Type B pancreatic cell (in vitro differentiated cells): ENCODE measurements around the gene SERPINC1. TPM values are rescaled to one million over a fixed set of nuclear protein-coding genes. Genes with fewer than 3 reads are reported as not detected.
A peak's percentile ranks its signal among the peaks of the same experiment; 100 is the strongest.

Experiments used
- DNase-seq: peaks from one replicate; pipeline ENCODE4 v3.0.0; 2021; ENCODE audit warnings: mixed read lengths; ENCODE audit not compliant: unreplicated experiment; ENCODE audit errors: extremely low spot score
- H3K27ac Mint-ChIP-seq: 2 replicates; pipeline ENCODE4 v1.8.0; 2021; ENCODE audit warnings: mild to moderate bottlenecking, mixed read lengths
- H3K27me3 Mint-ChIP-seq: 2 replicates; pipeline ENCODE4 v1.8.0; 2021; ENCODE audit warnings: mixed read lengths
- H3K36me3 Mint-ChIP-seq: 2 replicates; pipeline ENCODE4 v1.8.0; 2021; ENCODE audit warnings: mixed read lengths
- H3K4me1 Mint-ChIP-seq: one replicate; pipeline ENCODE4 v1.8.0; 2021; ENCODE audit warnings: mixed read lengths; ENCODE audit not compliant: unreplicated experiment
- H3K4me3 Mint-ChIP-seq: 2 replicates; pipeline ENCODE4 v1.8.0; 2021; ENCODE audit warnings: mild to moderate bottlenecking, mixed read lengths
- H3K9me3 Mint-ChIP-seq: 2 replicates; pipeline ENCODE4 v1.8.0; 2021; ENCODE audit warnings: mixed read lengths
- total RNA-seq: library from RNA; stranded (reverse); gene quantifications from 2 replicates; pipeline ENCODE4 v1.2.1, GENCODE V29; 2021; ENCODE audit warnings: low replicate concordance
- TF ChIP-seq, protein P1 (sequence below): fragments of 200-600 bp; sonication (generic); conservative IDR thresholded peaks from 2 replicates; pipeline ENCODE4 v1.5.0; 2021; ENCODE audit warnings: antibody characterized with exemption, mild to moderate bottlenecking

The SERPINC1 gene
- total RNA-seq, 1 donor from 2014 or later: not detected

DNA sequence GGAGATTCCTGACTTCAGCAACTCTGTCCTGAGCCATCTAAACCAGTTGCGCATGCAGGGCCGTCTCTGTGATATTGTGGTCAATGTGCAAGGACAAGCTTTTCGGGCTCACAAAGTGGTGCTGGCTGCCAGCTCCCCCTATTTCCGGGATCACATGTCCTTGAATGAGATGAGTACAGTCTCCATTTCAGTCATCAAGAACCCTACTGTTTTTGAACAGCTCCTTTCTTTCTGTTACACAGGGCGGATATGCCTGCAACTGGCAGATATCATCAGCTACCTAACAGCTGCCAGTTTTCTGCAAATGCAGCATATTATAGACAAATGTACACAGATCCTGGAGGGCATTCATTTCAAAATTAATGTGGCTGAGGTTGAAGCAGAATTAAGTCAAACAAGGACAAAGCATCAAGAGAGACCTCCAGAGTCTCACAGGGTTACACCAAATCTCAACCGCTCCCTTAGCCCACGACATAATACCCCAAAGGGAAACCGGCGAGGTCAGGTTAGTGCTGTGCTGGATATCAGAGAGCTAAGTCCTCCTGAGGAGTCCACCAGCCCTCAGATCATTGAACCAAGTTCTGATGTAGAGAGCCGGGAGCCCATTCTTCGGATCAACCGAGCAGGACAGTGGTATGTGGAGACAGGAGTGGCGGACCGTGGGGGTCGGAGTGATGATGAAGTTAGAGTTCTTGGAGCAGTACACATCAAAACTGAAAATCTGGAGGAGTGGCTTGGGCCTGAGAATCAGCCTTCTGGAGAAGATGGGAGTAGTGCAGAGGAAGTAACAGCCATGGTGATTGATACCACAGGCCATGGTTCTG, 46.7 kb downstream of the SERPINC1 start:
- Mint-ChIP-seq H3K27me3 (peaks cover 4% of the 10 kb centered on the region), H3K9me3 (no peaks in the 10 kb centered on the region), H3K4me3 (no peak overlapping the region), H3K36me3 (peaks cover 33% of the 10 kb centered on the region), H3K4me1 (peaks cover 30% of the 10 kb centered on the region), H3K27ac (no peak overlapping the region)
- no peak for DNase-seq
- TF ChIP-seq, protein P1, sequence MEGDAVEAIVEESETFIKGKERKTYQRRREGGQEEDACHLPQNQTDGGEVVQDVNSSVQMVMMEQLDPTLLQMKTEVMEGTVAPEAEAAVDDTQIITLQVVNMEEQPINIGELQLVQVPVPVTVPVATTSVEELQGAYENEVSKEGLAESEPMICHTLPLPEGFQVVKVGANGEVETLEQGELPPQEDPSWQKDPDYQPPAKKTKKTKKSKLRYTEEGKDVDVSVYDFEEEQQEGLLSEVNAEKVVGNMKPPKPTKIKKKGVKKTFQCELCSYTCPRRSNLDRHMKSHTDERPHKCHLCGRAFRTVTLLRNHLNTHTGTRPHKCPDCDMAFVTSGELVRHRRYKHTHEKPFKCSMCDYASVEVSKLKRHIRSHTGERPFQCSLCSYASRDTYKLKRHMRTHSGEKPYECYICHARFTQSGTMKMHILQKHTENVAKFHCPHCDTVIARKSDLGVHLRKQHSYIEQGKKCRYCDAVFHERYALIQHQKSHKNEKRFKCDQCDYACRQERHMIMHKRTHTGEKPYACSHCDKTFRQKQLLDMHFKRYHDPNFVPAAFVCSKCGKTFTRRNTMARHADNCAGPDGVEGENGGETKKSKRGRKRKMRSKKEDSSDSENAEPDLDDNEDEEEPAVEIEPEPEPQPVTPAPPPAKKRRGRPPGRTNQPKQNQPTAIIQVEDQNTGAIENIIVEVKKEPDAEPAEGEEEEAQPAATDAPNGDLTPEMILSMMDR: no peak

DNA sequence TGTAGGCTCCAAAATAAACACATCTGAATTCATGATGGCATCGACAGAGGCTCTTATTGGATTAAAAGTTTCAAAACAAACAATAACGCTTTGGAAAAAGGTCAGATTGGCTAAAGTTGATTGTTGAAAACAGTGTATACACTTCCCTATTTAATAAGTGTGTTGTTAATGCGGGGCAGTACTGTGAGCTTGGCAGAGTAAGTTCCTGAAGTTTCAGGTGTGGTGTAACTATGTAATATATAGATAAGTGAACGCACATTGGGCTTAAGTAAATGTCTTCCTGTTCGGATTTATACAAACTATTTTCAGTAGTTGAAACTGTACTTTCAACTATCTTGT, 48.1 kb downstream of the SERPINC1 start:
- Mint-ChIP-seq H3K27me3 (peaks cover 4% of the 10 kb centered on the region), H3K9me3 (no peaks in the 10 kb centered on the region), H3K4me1 (peaks cover 33% of the 10 kb centered on the region), H3K36me3 (peaks cover 45% of the 10 kb centered on the region), H3K4me3 (peak overlapping the region; percentile 100), H3K27ac (peak overlapping the region; percentile 99)
- DNase-seq: no peak
- TF ChIP-seq, protein P1: no peak

DNA sequence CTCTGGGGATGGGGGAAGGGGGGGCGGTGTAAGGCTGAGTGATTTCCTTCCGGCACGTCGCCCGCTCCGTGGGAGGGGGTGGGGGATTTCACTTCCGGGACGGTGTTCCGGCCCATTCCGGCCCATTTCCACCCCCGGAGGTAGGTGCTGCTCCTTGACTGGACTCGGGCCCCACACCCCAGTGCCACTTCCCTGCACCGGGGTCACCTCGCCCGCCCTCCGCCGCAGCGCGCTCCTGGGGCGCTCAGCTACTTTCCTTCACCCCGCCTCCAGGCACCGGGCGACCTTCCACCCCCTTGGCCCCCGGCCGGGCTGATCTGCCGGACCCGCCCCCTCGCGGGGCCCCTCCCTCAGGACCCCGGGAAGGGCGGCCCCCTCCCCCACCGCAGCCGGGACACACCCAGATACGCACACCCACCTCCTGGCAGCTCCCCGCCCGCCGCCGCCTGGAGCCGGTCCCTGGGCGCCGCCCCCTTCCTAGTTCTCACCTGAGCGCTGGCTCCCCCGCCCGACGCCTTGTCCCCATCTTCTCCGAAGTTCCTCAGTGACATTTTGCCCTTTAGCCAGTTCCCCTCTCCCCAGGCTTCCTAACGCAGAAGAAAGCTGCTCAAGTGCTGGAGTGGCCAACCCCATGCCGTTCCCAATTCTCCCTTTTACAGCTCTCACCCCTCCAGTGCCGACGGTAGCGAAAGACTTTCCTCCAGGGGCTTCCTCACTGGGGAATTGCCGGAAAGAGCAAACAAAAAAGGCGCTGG, 48.7 kb downstream of the SERPINC1 start, which contains the start of gene ZBTB37:
ZBTB37 (plus strand) TSS at position 115 of the 755 bp plus-strand sequence. CDS start 1,846 bp downstream, outside the sequence.
- Mint-ChIP-seq H3K27ac (peak within 1 kb of the TSS; percentile 99), H3K4me1 (peaks cover 32% of the 10 kb centered on the region), H3K4me3 (peak within 1 kb of the TSS; percentile 100), H3K36me3 (peaks cover 49% of the 10 kb centered on the region), H3K27me3 (peaks cover 4% of the 10 kb centered on the region), H3K9me3 (no peaks in the 10 kb centered on the region)
- TF ChIP-seq, protein P1: no peak
- DNase-seq: peak; percentile 94

- peak; percentile 97 for DNase-seq
- Mint-ChIP-seq H3K27me3 (peaks cover 4% of the 10 kb centered on the region), H3K4me1 (peaks cover 26% of the 10 kb centered on the region), H3K36me3 (peaks cover 47% of the 10 kb centered on the region), H3K9me3 (no peaks in the 10 kb centered on the region), H3K27ac (peak within 1 kb of the TSS; percentile 99), H3K4me3 (peak within 1 kb of the TSS; percentile 100)
- TF ChIP-seq, protein P1: no peak
These were observed 49.3 kb downstream of the SERPINC1 start, which contains the start of gene GAS5 for GRCh38 chr1:173867753-173868265. Gene GAS5 (minus strand): TSS chr1:173867989.

- Mint-ChIP-seq H3K9me3 (no peaks in the 10 kb centered on the region), H3K27ac (peak overlapping the region; percentile 99), H3K4me3 (peak overlapping the region; percentile 100), H3K27me3 (peaks cover 4% of the 10 kb centered on the region), H3K36me3 (peaks cover 47% of the 10 kb centered on the region), H3K4me1 (peaks cover 26% of the 10 kb centered on the region)
- DNase-seq: no peak
- TF ChIP-seq, protein P1: no peak
These were observed 49.9 kb downstream of the SERPINC1 start for GRCh38 chr1:173867141-173867752.
